Esophagus squamous epithelium (tissue), 5 donors: Measurements from ENCODE around the gene ENGASE. TPM values are rescaled to one million over a fixed set of nuclear protein-coding genes. Genes with fewer than 3 reads are reported as not detected.

Experiments used
- DNase-seq: peaks from one replicate; lab custom pipeline; 2025; lab: John Stamatoyannopoulos, UW
- H3K27ac ChIP-seq, 4 donors: fragments of 200-600 bp; sonication (generic); one replicate each; pipeline ENCODE4 v1.5.1; 2016 to 2019; ENCODE audit warnings: mild to moderate bottlenecking in 1 of 4
- H3K27me3 ChIP-seq, 4 donors: fragments of 200-600 bp; sonication (generic); 1 replicate in 3 of 4; 2 replicates in 1 of 4; pipeline versions ENCODE4 v1.5.1 to v1.6.0; 2017 to 2021; ENCODE audit warnings: antibody characterized with exemption in 1 of 4
- H3K36me3 ChIP-seq, 3 donors: fragments of 200-600 bp; sonication (generic); one replicate each; pipeline ENCODE4 v1.5.1; 2016 to 2019
- H3K4me1 ChIP-seq, 3 donors: fragments of 200-600 bp; sonication (generic); one replicate each; pipeline ENCODE4 v1.5.1; 2017 to 2019
- H3K4me3 ChIP-seq, 4 donors: fragments of 200-600 bp; sonication (generic); 1 replicate in 3 of 4; 2 replicates in 1 of 4; pipeline ENCODE4 v1.5.1; 2016 to 2019; ENCODE audit warnings: mild to moderate bottlenecking in 2 of 4, moderate library complexity in 1 of 4
- H3K9me3 ChIP-seq, 3 donors: fragments of 200-600 bp; sonication (generic); one replicate each; pipeline ENCODE4 v1.5.1; 2016 to 2019
- CTCF ChIP-seq, 6 experiments: fragments of 450-650 bp in 4 of 6; fragments of 200-600 bp in 2 of 6; sonication (generic) in 2 of 6; IDR thresholded peaks; one replicate each; pipeline ENCODE4 v1.5.1; 2016 to 2019; ENCODE audit warnings: antibody characterized with exemption in 6 of 6, mild to moderate bottlenecking in 4 of 6, moderate library complexity in 4 of 6
- POLR2A ChIP-seq, 4 donors: fragments of 450-650 bp; IDR thresholded peaks; one replicate each; pipeline ENCODE4 v1.6.1; 2017; ENCODE audit warnings: antibody characterized with exemption in 4 of 4, mild to moderate bottlenecking in 4 of 4, moderate library complexity in 3 of 4
- WGBS, 2 donors: methylation state at CpG; one replicate each; pipeline ENCODE4 v1.1.5; 2018; 5-methylcytosine and 5-hydroxymethylcytosine counted together
- intact Hi-C: fragments of 100-400 bp; cut with DNase I; formaldehyde crosslinking; loops from one replicate; pipeline ENCODE4 v1.15.0; 2022
- total RNA-seq, 4 donors: library from RNA; depleted of rRNA; stranded (reverse); fragments of >200 nt; gene quantifications; one replicate each; pipeline ENCODE4 v1.1.0, GENCODE V29; 2016
- donor health status: DM: yes; HTN: yes; CAD: no.

Gene ENGASE
- total RNA-seq, 4 donors from 2014 or later: 6.0 to 32.2 (median 9.5) TPM

- Histone ChIP-seq H3K4me1 (no peaks in the 10 kb centered on the region), H3K36me3 (no peaks in the 10 kb centered on the region), H3K9me3 (no peaks in the 10 kb centered on the region), H3K27ac (no peak overlapping the region), H3K27me3 (peaks cover 0 to 96% (median 0%) of the 10 kb centered on the region in 4 donors), H3K4me3 (no peak overlapping the region)
- TF ChIP-seq CTCF (IDR thresholded peaks at IDR 0.05) (no peak), POLR2A (IDR thresholded peaks at IDR 0.05) (no peak)
- no peak for DNase-seq
- intact Hi-C loops: no loop called here
- 73 to 91% methylated on average over 3 to 7 of the region's 8 CpGs for whole genome bisulfite sequencing, 2 donors
These were observed 57.1 kb downstream of the ENGASE start for GRCh38 chr17:79131701-79132100.

GRCh38 chr17:79132271-79133064 lies 57.8 kb downstream of the ENGASE start:
- no peaks in the 10 kb centered on the region for H3K36me3 ChIP-seq
- H3K27me3 ChIP-seq: peaks cover 0 to 96% (median 0%) of the 10 kb centered on the region in 4 donors
- no peaks in the 10 kb centered on the region for H3K9me3 ChIP-seq
- H3K4me1 ChIP-seq: peaks cover 0 to 4% (median 0%) of the 10 kb centered on the region in 3 donors
- WGBS, 2 donors: 45 to 77% methylated on average over 9 to 18 of the region's 36 CpGs
- no peak overlapping the region for H3K4me3 ChIP-seq
- intact Hi-C loops: no loop called here
- TF ChIP-seq POLR2A (IDR thresholded peaks at IDR 0.05) (no peak), CTCF (IDR thresholded peaks at IDR 0.05) (no peak)
- H3K27ac ChIP-seq: no peak overlapping the region
- no peak for DNase-seq

- Histone ChIP-seq H3K4me3 (no peak overlapping the region), H3K27me3 (peaks cover 0 to 96% (median 0%) of the 10 kb centered on the region in 4 donors), H3K36me3 (no peaks in the 10 kb centered on the region), H3K27ac (no peak overlapping the region), H3K4me1 (peaks cover 0 to 11% (median 0%) of the 10 kb centered on the region in 3 donors), H3K9me3 (no peaks in the 10 kb centered on the region)
- no peak for DNase-seq
- intact Hi-C loops: no loop called here
- 100% methylated on average over 1 of the region's 1 CpG for WGBS, 2 donors
- TF ChIP-seq POLR2A (IDR thresholded peaks at IDR 0.05) (no peak), CTCF (IDR thresholded peaks at IDR 0.05) (no peak)
These were observed 58.6 kb downstream of the ENGASE start for GRCh38 chr17:79133214-79133613.

DNA sequence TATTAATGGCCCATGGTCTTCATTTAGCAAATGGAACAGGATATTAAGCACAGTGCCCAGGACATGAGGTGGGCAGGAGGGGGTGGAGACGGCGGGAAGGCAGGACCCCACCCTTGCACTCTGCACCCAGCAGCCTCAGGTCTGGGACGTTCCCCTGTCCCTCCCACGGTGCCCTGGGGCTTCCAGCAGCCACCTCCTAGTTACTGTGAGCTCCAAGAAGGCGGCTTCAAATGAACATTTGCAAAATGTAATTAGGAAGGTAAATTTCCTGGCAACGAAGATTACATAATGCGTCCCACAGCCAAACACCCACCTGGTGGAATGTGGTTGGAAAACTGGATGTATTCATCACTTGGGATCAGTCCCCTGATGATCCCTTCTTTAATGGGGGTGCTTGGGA lies 59.4 kb downstream of the ENGASE start:
- 36 to 53% methylated on average over 6 to 7 of the region's 7 CpGs for WGBS, 2 donors
- Histone ChIP-seq H3K4me3 (no peak overlapping the region), H3K27me3 (peaks cover 0 to 95% (median 0%) of the 10 kb centered on the region in 4 donors), H3K27ac (no peak overlapping the region), H3K4me1 (peaks cover 0 to 11% (median 0%) of the 10 kb centered on the region in 3 donors), H3K9me3 (no peaks in the 10 kb centered on the region), H3K36me3 (no peaks in the 10 kb centered on the region)
- TF ChIP-seq POLR2A (IDR thresholded peaks at IDR 0.05) (no peak), CTCF (IDR thresholded peaks at IDR 0.05) (no peak)
- intact Hi-C loops: no loop called here
- no peak for DNase-seq

DNA sequence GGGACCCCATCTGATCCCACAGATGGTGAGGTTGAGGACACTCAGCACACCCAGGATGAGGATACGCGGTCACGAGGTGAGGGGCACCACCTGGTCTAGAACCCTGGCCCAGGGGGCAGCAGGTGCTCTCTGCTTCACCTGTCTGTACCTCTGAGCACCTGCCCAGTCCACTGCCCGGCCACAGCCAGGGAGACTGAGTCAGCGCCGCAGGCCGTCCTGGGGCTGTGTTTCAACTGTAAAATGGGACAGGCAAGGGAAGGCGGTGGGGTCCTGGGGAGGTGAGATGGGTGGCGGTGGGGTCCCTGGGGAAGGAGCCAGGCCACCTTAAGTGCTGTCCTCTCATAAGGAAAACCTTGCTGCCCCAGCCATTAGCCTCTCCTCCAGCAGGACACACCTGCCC lies 60.4 kb downstream of the ENGASE start:
- DNase-seq: no peak
- Histone ChIP-seq H3K4me3 (no peak overlapping the region), H3K4me1 (peaks cover 0 to 11% (median 0%) of the 10 kb centered on the region in 3 donors), H3K27ac (no peak overlapping the region), H3K36me3 (no peaks in the 10 kb centered on the region), H3K9me3 (no peaks in the 10 kb centered on the region), H3K27me3 (peaks cover 0 to 95% (median 0%) of the 10 kb centered on the region in 4 donors)
- TF ChIP-seq POLR2A (IDR thresholded peaks at IDR 0.05) (no peak), CTCF (IDR thresholded peaks at IDR 0.05) (no peak)
- WGBS, 2 donors: 80% methylated on average over 1 to 2 of the region's 9 CpGs
- intact Hi-C loops: no loop called here
